Endometrial microvascular endothelial cells (primary cell): ENCODE measurements around the gene ISYNA1. TPM values are rescaled to one million over a fixed set of nuclear protein-coding genes. Genes with fewer than 3 reads are reported as not detected.

ENCODE experiments used
- in situ Hi-C: cut with HindIII; loops from 2 replicates; pipeline ENCODE4 v1.10.0; 2017; ENCODE audit warnings: low sequenced_read_pairs, low pct_unique_long_range_greater_than_20kb; ENCODE audit errors: inconsistent ontology term
- total RNA-seq: library from RNA; depleted of rRNA; stranded (reverse); fragments of >200 nt; gene quantifications from one replicate; pipeline ENCODE4 v1.2.3, GENCODE V29; 2015; ENCODE audit errors: inconsistent ontology term

ISYNA1 gene
- 22.4 TPM for total RNA-seq

GRCh38 chr19:18437491-18438330 lies at the start of gene ISYNA1:
Gene ISYNA1, minus strand, starts transcription at chr19:18438133. Its CDS starts 154 bp downstream, at chr19:18437979.
- in situ Hi-C loops, result no loop called here

- in situ Hi-C loops, result no loop called here
Measured at GRCh38 chr19:18486746-18487145, 48.8 kb upstream of the ISYNA1 start.

- in situ Hi-C loops, result no loop called here
Measured at GRCh38 chr19:18484992-18485391, 47.1 kb upstream of the ISYNA1 start.

GRCh38 chr19:18483119-18483890 lies 45.4 kb upstream of the ISYNA1 start:
- in situ Hi-C loops, result no loop called here

- in situ Hi-C loops, result no loop called here
Measured at GRCh38 chr19:18481505-18482222, 43.7 kb upstream of the ISYNA1 start.

GRCh38 chr19:18480006-18480691 lies 42.2 kb upstream of the ISYNA1 start:
- in situ Hi-C loops, result no loop called here

- in situ Hi-C loops, result no loop called here
Measured at GRCh38 chr19:18478545-18479311, 40.8 kb upstream of the ISYNA1 start.

- in situ Hi-C loops, result no loop called here
Measured at GRCh38 chr19:18477974-18478373, 40.0 kb upstream of the ISYNA1 start.

- in situ Hi-C loops, result no loop called here
Measured at GRCh38 chr19:18477042-18477779, 39.3 kb upstream of the ISYNA1 start.

GRCh38 chr19:18476507-18477041 lies 38.6 kb upstream of the ISYNA1 start:
- in situ Hi-C loops, result no loop called here

- in situ Hi-C loops, result no loop called here
Measured at GRCh38 chr19:18475762-18476331, 37.9 kb upstream of the ISYNA1 start.

- in situ Hi-C loops, result no loop called here
Measured at GRCh38 chr19:18475004-18475453, 37.1 kb upstream of the ISYNA1 start.

GRCh38 chr19:18474366-18474887 lies 36.5 kb upstream of the ISYNA1 start:
- in situ Hi-C loops, result no loop called here

GRCh38 chr19:18473706-18474087 lies 35.8 kb upstream of the ISYNA1 start:
- in situ Hi-C loops, result no loop called here

- in situ Hi-C loops, result no loop called here
Measured at GRCh38 chr19:18473003-18473705, 35.2 kb upstream of the ISYNA1 start.

- in situ Hi-C loops, result no loop called here
Measured at GRCh38 chr19:18470787-18471186, 32.9 kb upstream of the ISYNA1 start.
